ENCODE results near the gene MAGEB2. TPM values are rescaled to one million over a fixed set of nuclear protein-coding genes. Genes with fewer than 3 reads are reported as not detected.
"Not testable (repeated sequence)": the region's sequence is repeated elsewhere in the genome, so short reads cannot be mapped to it uniquely, and the experiment has no call there.

Gene MAGEB2
- total and polyA plus RNA-seq, 10 donors = not detected

- Histone ChIP-seq H3K36me3 (no peaks in the 10 kb centered on the region), H3K27me3 (replicated peaks in 1 of 7) (peaks cover 0 to 3% (median 0%) of the 10 kb centered on the region in 7 donors), H3K27ac (no peak overlapping the region), H3K9me3 (no peaks in the 10 kb centered on the region), H3K4me3 (no peak overlapping the region), H3K4me1 (no peaks in the 10 kb centered on the region)
- DNase-seq = no peak
- intact Hi-C loops (cut with DNase I; ENCODE audit: low total_unique reads) = no loop called here
- WGBS, 5 donors = 81 to 98% (median 87%) methylated on average over 2 of the region's 2 CpGs
- TF ChIP-seq CTCF (IDR thresholded peaks at IDR 0.05 in 8 of 11, conservative IDR thresholded peaks at IDR 0.05 in 3 of 11) (no peak), POLR2AphosphoS5 (IDR thresholded peaks at IDR 0.05) (no peak), POLR2A (IDR thresholded peaks at IDR 0.05) (no peak)
These were observed 24.9 kb upstream of the MAGEB2 start for GRCh38 chrX:30190426-30190825.

DNA sequence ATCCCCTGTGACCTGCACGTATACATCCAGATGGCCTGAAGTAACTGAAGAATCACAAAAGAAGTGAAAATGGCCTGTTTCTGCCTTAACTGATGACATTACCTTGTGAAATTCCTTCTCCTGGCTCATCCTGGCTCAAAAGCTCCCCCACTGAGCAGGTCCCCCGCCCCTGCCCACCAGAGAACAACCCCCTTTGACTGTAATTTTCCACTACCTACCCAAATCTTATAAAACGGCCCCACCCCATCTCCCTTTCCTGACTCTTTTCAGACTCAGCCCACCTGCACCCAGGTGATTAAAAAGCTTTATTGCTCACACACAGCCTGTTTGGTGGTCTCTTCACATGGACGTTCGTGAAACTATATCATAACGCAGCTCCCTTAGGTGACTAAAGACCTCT lies 21.5 kb upstream of the MAGEB2 start:
- H3K4me3 ChIP-seq; H3K36me3 ChIP-seq; H3K27me3 ChIP-seq (replicated peaks in 1 of 7); H3K9me3 ChIP-seq; DNase-seq; H3K27ac ChIP-seq; H3K4me1 ChIP-seq; intact Hi-C loops (cut with DNase I; ENCODE audit: low total_unique reads): not testable (repeated sequence)
- 55 to 83% (median 65%) methylated on average over 6 of the region's 6 CpGs for WGBS, 5 donors

DNA sequence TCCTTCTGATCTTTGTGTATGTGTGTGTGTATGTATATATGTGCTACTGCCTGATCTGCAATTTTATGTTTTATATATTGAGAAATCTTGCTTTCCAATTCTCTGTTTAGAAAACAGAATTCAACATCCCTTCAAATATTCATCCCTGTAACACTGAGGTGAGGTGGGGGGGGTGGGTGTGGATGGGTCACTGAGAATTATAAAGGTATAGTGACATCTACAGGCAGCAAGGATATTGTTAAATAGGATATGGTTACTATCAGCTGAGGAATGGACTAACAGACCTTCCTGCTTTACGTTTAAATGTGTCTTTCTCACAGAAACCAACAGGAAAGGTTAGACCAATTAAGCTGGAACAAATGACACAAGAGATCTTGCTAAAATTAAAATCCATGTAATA lies 19.0 kb upstream of the MAGEB2 start:
- intact Hi-C loops (cut with DNase I; ENCODE audit: low total_unique reads) = no loop called here
- Histone ChIP-seq H3K27me3 (replicated peaks in 1 of 7) (no peaks in the 10 kb centered on the region), H3K4me1 (no peaks in the 10 kb centered on the region), H3K4me3 (no peak overlapping the region), H3K36me3 (no peaks in the 10 kb centered on the region), H3K9me3 (no peaks in the 10 kb centered on the region), H3K27ac (no peak overlapping the region)
- DNase-seq = no peak
- TF ChIP-seq POLR2A (IDR thresholded peaks at IDR 0.05) (no peak), POLR2AphosphoS5 (IDR thresholded peaks at IDR 0.05) (no peak), CTCF (IDR thresholded peaks at IDR 0.05 in 8 of 11, conservative IDR thresholded peaks at IDR 0.05 in 3 of 11) (no peak)
- 0 to 12% (median 5%) methylated on average over 1 of the region's 1 CpG for WGBS, 5 donors

GRCh38 chrX:30212172-30212571 lies 3.2 kb upstream of the MAGEB2 start:
- H3K27me3 ChIP-seq (replicated peaks in 1 of 7) = no peaks in the 10 kb centered on the region
- H3K9me3 ChIP-seq = no peaks in the 10 kb centered on the region
- TF ChIP-seq CTCF (IDR thresholded peaks at IDR 0.05 in 8 of 11, conservative IDR thresholded peaks at IDR 0.05 in 3 of 11) (no peak), POLR2AphosphoS5 (IDR thresholded peaks at IDR 0.05) (no peak), POLR2A (IDR thresholded peaks at IDR 0.05) (no peak)
- intact Hi-C loops (cut with DNase I; ENCODE audit: low total_unique reads) = no loop called here
- H3K4me1 ChIP-seq = no peaks in the 10 kb centered on the region
- WGBS, 5 donors = 86 to 96% (median 91%) methylated on average over 2 of the region's 2 CpGs
- no peak overlapping the region for H3K27ac ChIP-seq
- H3K4me3 ChIP-seq = no peak overlapping the region
- DNase-seq = no peak
- H3K36me3 ChIP-seq = no peaks in the 10 kb centered on the region

- no peak for TF ChIP-seq CTCF (IDR thresholded peaks at IDR 0.05 in 8 of 11, conservative IDR thresholded peaks at IDR 0.05 in 3 of 11)
- no peak for TF ChIP-seq POLR2A (IDR thresholded peaks at IDR 0.05)
- no peak for TF ChIP-seq POLR2AphosphoS5 (IDR thresholded peaks at IDR 0.05)
- H3K9me3 ChIP-seq = no peaks in the 10 kb centered on the region
- DNase-seq = no peak
- no peak overlapping the region for H3K27ac ChIP-seq
- no peaks in the 10 kb centered on the region for H3K4me1 ChIP-seq
- no peak overlapping the region for H3K4me3 ChIP-seq
- WGBS, 5 donors = 29 to 60% (median 40%) methylated on average over 1 of the region's 1 CpG
- no peaks in the 10 kb centered on the region for H3K36me3 ChIP-seq
- intact Hi-C loops (cut with DNase I; ENCODE audit: low total_unique reads) = no loop called here
- no peaks in the 10 kb centered on the region for H3K27me3 ChIP-seq (replicated peaks in 1 of 7)
These were observed 2.1 kb downstream of the MAGEB2 start for GRCh38 chrX:30217465-30217864.

Data from spleen (tissue), 11 donors.